Endothelial cell of umbilical vein (primary cell): ENCODE data around the gene PDE11A. TPM values are rescaled to one million over a fixed set of nuclear protein-coding genes. Genes with fewer than 3 reads are reported as not detected.

Experiments
- BruUV-seq: library from RNA; stranded (reverse); fragments of 400-500 nt; replicated peaks from 2 replicates; lab custom pipeline; 2021; lab: Mats Ljungman, UMichigan
- CTCF ChIA-PET: fragments of 300-600, 350-600 bp; sonication (Branson Sonifier 250); formaldehyde crosslinking; loops from one replicate; lab custom pipeline; 2021; ENCODE audit warnings: antibody characterized with exemption, inconsistent platforms; lab: Charles Lee
- POLR2A ChIA-PET: fragments of 300-600, 350-600 bp; sonication (Branson Sonifier 250); formaldehyde crosslinking; loops from one replicate; lab custom pipeline; 2021; ENCODE audit warnings: antibody characterized with exemption, inconsistent platforms; lab: Charles Lee
- DNase-seq: peaks from one replicate; pipeline ENCODE4 v3.0.0-alpha.2; 2011; ENCODE audit warnings: low read depth, low spot score
- FAIRE-seq: peaks from 2 replicates; lab custom pipeline; 2011; peaks lifted over from hg19 to GRCh38; lab: Jason Lieb, UNC
- H2AFZ ChIP-seq: 2 replicates; pipeline ENCODE4 v1.6.0; 2012; ENCODE audit warnings: low read depth, low read length, control low read depth, inconsistent platforms
- H3K27ac ChIP-seq: 2 replicates; pipeline ENCODE4 v1.5.1; 2011; ENCODE audit warnings: low read depth, mild to moderate bottlenecking, control low read depth, low read length, moderate library complexity; ENCODE audit not compliant: insufficient read depth
- H3K27me3 ChIP-seq, 2 experiments: 2 replicates each; pipeline versions ENCODE4 v1.6.0 to v1.6.1; 2011; ENCODE audit warnings: low read length in 2 of 2, mixed read lengths in 1 of 2; ENCODE audit not compliant: control insufficient read depth in 2 of 2, insufficient read depth in 2 of 2
- H3K36me3 ChIP-seq, 2 experiments: 2 replicates in 1 of 2; 3 replicates in 1 of 2; pipeline ENCODE4 v1.5.1; 2011; ENCODE audit warnings: low read length in 2 of 2, mild to moderate bottlenecking in 1 of 2, moderate library complexity in 1 of 2; ENCODE audit not compliant: control insufficient read depth in 2 of 2, insufficient read depth in 2 of 2; ENCODE audit errors: extremely low read depth in 1 of 2
- H3K4me1 ChIP-seq: 3 replicates; pipeline ENCODE4 v1.5.1; 2011; ENCODE audit warnings: mild to moderate bottlenecking, low read length; ENCODE audit not compliant: control insufficient read depth, insufficient read depth; ENCODE audit errors: extremely low read depth
- H3K4me2 ChIP-seq: 2 replicates; pipeline ENCODE4 v1.6.1; 2011; ENCODE audit warnings: low read length, control low read depth, mixed read lengths; ENCODE audit not compliant: insufficient read depth
- H3K4me3 ChIP-seq, 3 experiments: fragments of 200-600 bp in 1 of 3; sonication (generic), shearing (Covaris generic) in 1 of 3; replicated peaks in 1 of 3; 2 replicates each; pipeline ENCODE4 v1.5.1; 2011 to 2016; ENCODE audit warnings: control low read depth in 3 of 3, low read length in 3 of 3, mild to moderate bottlenecking in 2 of 3, inconsistent platforms in 1 of 3, low read depth in 1 of 3, moderate library complexity in 1 of 3; ENCODE audit not compliant: insufficient read depth in 1 of 3
- H3K79me2 ChIP-seq: 2 replicates; pipeline ENCODE4 v1.6.0; 2012; ENCODE audit warnings: low read length, inconsistent platforms; ENCODE audit not compliant: control insufficient read depth, insufficient read depth
- H3K9ac ChIP-seq: replicated peaks from 2 replicates; pipeline ENCODE3; 2011; ENCODE audit warnings: low read length, control low read depth; ENCODE audit not compliant: insufficient read depth; ENCODE audit errors: extremely low read depth
- H3K9me1 ChIP-seq: replicated peaks from 3 replicates; pipeline ENCODE4 v1.6.0; 2011; ENCODE audit warnings: mild to moderate bottlenecking, low read length; ENCODE audit not compliant: control insufficient read depth, insufficient read depth; ENCODE audit errors: extremely low read depth
- H3K9me3 ChIP-seq: replicated peaks from 2 replicates; pipeline ENCODE4 v1.5.1; 2012; ENCODE audit warnings: low read length, inconsistent platforms; ENCODE audit not compliant: control insufficient read depth, insufficient read depth
- H4K20me1 ChIP-seq: replicated peaks from 2 replicates; pipeline ENCODE3; 2011; ENCODE audit warnings: mild to moderate bottlenecking, low read length; ENCODE audit not compliant: control insufficient read depth, insufficient read depth; ENCODE audit errors: extremely low read depth
- EZH2 ChIP-seq: IDR thresholded peaks from 2 replicates; pipeline ENCODE4 v1.6.1; 2012; ENCODE audit warnings: borderline replicate concordance, low read depth, mild to moderate bottlenecking, moderate library complexity, low read length, inconsistent platforms; ENCODE audit not compliant: severe bottlenecking
- FOS ChIP-seq: IDR thresholded peaks from 2 replicates; pipeline ENCODE4 v1.6.1; 2011; ENCODE audit warnings: mild to moderate bottlenecking, low read length, moderate library complexity, borderline replicate concordance; ENCODE audit not compliant: insufficient read depth
- GATA2 ChIP-seq: IDR thresholded peaks from 2 replicates; pipeline ENCODE4 v1.7.0; 2011; ENCODE audit warnings: low read depth, mild to moderate bottlenecking, moderate library complexity, mixed read lengths, low read length; ENCODE audit not compliant: insufficient read length, insufficient read depth
- JUN ChIP-seq: IDR thresholded peaks from 2 replicates; pipeline ENCODE4 v1.6.1; 2011; ENCODE audit warnings: borderline replicate concordance, low read depth; ENCODE audit not compliant: insufficient read length, insufficient read depth
- MYC ChIP-seq: IDR thresholded peaks from one replicate; pipeline ENCODE4 v1.6.1; 2011; ENCODE audit warnings: mild to moderate bottlenecking, low read depth, low read length
- POLR2A ChIP-seq: IDR thresholded peaks from 2 replicates; pipeline ENCODE4 v1.6.1; 2012; ENCODE audit warnings: low read depth, mild to moderate bottlenecking, control low read depth, low read length
- POLR2AphosphoS5 ChIP-seq: IDR thresholded peaks from 2 replicates; pipeline ENCODE4 v1.6.1; 2012; ENCODE audit warnings: low read depth, mild to moderate bottlenecking, control low read depth, low read length, moderate library complexity; ENCODE audit not compliant: insufficient read depth
- dilution Hi-C: fragments of 300-500 bp; cut with MboI; formaldehyde crosslinking; loops from one replicate; pipeline ENCODE4 v1.15.0; 2019; ENCODE audit warnings: low sequenced_read_pairs; ENCODE audit not compliant: extremely low pct_ligation_motif_present
- intact Hi-C: fragments of 100-400 bp; cut with micrococcal nuclease; formaldehyde crosslinking; loops from one replicate; pipeline ENCODE4 v1.10.0; 2022
- polyA plus RNA-seq, 4 experiments: library from polyadenylated mRNA; depleted of rRNA in 3 of 4; stranded (reverse) in 3 of 4; unstranded in 1 of 4; fragments of >200 nt; gene quantifications; 2 replicates each; pipeline versions ENCODE4 v1.2.1 to v1.2.3, GENCODE V29; 2011 to 2012; ENCODE audit warnings: missing spikeins in 1 of 4
- total RNA-seq: library from RNA; stranded (reverse); gene quantifications from 2 replicates; pipeline ENCODE4 v1.2.3, GENCODE V29; 2021
- TF ChIP-seq, protein P1 (sequence below), 2 donors: IDR thresholded peaks; 1 replicate in 1 of 2; 2 replicates in 1 of 2; pipeline ENCODE4 v1.5.1; 2011; ENCODE audit warnings: low read length in 2 of 2, mild to moderate bottlenecking in 2 of 2, moderate library complexity in 2 of 2, control low read depth in 1 of 2, inconsistent platforms in 1 of 2, low read depth in 1 of 2; ENCODE audit not compliant: insufficient read depth in 1 of 2; ENCODE audit errors: extremely low read depth in 1 of 2
- TF ChIP-seq, protein P2 (sequence below): IDR thresholded peaks from 2 replicates; pipeline ENCODE4 v1.6.1; 2011; ENCODE audit not compliant: insufficient read depth, insufficient read length

The PDE11A gene
- total and polyA plus RNA-seq, 2 donors (not counting 3 experiments of a cell fraction or from before 2014, with no cell fraction given): 0.07 to 0.51 TPM

GRCh38 chr2:177646241-177646640 is 426.3 kb downstream of the PDE11A start:
- H3K9me1 ChIP-seq: no peaks in the 10 kb centered on the region
- H3K9me3 ChIP-seq: no peaks in the 10 kb centered on the region
- DNase-seq: no peak
- H3K27ac ChIP-seq: no peak overlapping the region
- ChIA-PET POLR2A (no interaction called here), CTCF (interaction anchor here (0.8 kb wide), 1 partner anchor 156 kb away, joined by 3 read pairs; no protein-coding TSS in a partner anchor)
- intact Hi-C loops (no loop called here), dilution Hi-C loops (no loop called here)
- no peak for FAIRE-seq
- no peaks in the 10 kb centered on the region for H3K79me2 ChIP-seq
- H3K27me3 ChIP-seq: peaks cover 7 to 11% of the 10 kb centered on the region in 2 experiments
- no peak overlapping the region for H3K4me3 ChIP-seq
- H3K4me1 ChIP-seq: no peaks in the 10 kb centered on the region
- H4K20me1 ChIP-seq: no peaks in the 10 kb centered on the region
- no peak overlapping the region for H3K9ac ChIP-seq
- BruUV-seq: no TSS peak
- no peaks in the 10 kb centered on the region for H3K36me3 ChIP-seq
- no peak overlapping the region for H3K4me2 ChIP-seq
- TF ChIP-seq POLR2A (no peak), MYC (no peak), FOS (no peak), POLR2AphosphoS5 (no peak), JUN (no peak), GATA2 (no peak), EZH2 (no peak)
- TF ChIP-seq, protein P1, sequence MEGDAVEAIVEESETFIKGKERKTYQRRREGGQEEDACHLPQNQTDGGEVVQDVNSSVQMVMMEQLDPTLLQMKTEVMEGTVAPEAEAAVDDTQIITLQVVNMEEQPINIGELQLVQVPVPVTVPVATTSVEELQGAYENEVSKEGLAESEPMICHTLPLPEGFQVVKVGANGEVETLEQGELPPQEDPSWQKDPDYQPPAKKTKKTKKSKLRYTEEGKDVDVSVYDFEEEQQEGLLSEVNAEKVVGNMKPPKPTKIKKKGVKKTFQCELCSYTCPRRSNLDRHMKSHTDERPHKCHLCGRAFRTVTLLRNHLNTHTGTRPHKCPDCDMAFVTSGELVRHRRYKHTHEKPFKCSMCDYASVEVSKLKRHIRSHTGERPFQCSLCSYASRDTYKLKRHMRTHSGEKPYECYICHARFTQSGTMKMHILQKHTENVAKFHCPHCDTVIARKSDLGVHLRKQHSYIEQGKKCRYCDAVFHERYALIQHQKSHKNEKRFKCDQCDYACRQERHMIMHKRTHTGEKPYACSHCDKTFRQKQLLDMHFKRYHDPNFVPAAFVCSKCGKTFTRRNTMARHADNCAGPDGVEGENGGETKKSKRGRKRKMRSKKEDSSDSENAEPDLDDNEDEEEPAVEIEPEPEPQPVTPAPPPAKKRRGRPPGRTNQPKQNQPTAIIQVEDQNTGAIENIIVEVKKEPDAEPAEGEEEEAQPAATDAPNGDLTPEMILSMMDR (IDR thresholded peaks at IDR 0.05; ENCODE audit: extremely low read depth in 1 of 2, insufficient read depth in 1 of 2, low read depth in 1 of 2, low read length in 2 of 2): no peak
- TF ChIP-seq, protein P2, sequence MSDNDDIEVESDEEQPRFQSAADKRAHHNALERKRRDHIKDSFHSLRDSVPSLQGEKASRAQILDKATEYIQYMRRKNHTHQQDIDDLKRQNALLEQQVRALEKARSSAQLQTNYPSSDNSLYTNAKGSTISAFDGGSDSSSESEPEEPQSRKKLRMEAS: no peak
- H2AFZ ChIP-seq: no peak overlapping the region
